Thyroid gland (tissue), 4 donors: Measurements from ENCODE around the gene FLAD1.

ENCODE experiments used
- CTCF ChIP-seq, 6 experiments: fragments of 200-600 bp in 3 of 6; fragments of 450-650 bp in 3 of 6; sonication (generic) in 3 of 6; IDR thresholded peaks; one replicate each; pipeline ENCODE4 v1.5.1; 2016 to 2019; ENCODE audit warnings: antibody characterized with exemption in 6 of 6, mild to moderate bottlenecking in 2 of 6, inconsistent platforms in 1 of 6, moderate library complexity in 1 of 6
- POLR2A ChIP-seq, 2 donors: fragments of 450-650 bp; IDR thresholded peaks; one replicate each; pipeline ENCODE4 v1.6.1; 2017; ENCODE audit warnings: antibody characterized with exemption in 2 of 2, mild to moderate bottlenecking in 2 of 2, moderate library complexity in 1 of 2

- TF ChIP-seq POLR2A (IDR thresholded peaks at IDR 0.05) (no peak), CTCF (IDR thresholded peaks at IDR 0.05) (no peak)
Observed at GRCh38 chr1:154958681-154959425, 24.3 kb upstream of the FLAD1 start.
